Glomerular visceral epithelial cell (primary cell): ENCODE results near the gene AGAP1.

Source experiments
- DNase-seq: peaks from one replicate; pipeline ENCODE4 v3.0.0-alpha.2; 2016; ENCODE audit errors: extremely low spot score

The AGAP1 gene

DNA sequence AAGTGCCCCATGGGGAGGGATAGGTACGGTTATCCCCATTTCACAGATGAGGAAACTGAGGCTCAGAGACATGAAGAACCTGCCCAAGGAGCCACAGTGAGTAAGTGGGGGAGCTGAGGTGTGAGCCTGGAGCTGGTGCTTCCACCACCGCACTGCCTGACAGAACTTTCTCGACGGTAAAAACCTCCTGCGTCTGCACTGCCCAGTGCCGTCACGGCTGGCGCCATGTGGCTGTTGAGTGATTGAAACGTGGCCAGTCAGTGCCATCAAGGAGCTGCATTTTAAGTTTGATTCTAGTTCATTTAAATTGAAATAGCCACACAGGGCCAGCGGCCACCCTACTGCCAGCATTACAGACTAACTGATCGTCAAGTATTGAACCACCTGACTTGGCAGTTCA is 217.1 kb downstream of the AGAP1 start:
- no peak for DNase-seq

DNA sequence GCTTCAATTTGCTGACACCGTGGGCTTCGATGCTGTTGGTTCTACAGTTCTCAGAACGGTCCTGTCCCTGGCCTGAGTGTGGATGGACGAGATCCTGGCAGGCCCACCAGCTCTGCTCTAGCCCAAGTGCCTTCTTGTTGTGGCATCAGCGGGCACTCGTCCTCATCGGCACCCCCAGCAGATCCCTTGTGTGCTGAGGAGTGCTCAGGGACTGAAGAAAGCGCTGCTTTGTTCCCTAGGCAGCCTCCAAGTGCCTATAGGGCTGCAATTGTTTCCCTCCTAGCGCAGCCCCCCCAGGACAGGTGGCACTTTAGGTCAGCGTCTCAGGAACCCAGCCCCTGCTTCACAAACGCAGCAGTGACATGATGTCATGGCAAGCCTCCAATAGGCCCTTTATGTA is 217.7 kb downstream of the AGAP1 start:
- no peak for DNase-seq

DNA sequence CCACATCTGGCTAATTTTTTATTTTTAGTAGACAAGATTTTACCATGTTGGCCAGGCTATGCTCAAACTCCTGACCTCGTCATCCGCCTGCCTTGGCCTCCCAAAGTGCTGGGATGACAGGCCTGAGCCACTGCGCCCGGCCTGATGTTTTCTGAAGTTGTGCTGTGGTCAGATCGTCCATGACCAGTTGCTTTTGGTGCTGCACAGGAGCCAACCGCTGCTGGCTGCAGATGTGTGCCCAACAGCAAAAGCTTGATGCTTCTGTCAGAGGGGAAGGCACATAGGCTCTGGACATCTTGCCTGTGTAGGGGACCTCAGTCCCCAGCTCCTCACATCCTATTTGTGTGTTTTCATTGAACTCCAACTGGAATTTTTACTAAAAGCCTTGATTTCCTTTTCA is 218.3 kb downstream of the AGAP1 start:
- no peak for DNase-seq

DNA sequence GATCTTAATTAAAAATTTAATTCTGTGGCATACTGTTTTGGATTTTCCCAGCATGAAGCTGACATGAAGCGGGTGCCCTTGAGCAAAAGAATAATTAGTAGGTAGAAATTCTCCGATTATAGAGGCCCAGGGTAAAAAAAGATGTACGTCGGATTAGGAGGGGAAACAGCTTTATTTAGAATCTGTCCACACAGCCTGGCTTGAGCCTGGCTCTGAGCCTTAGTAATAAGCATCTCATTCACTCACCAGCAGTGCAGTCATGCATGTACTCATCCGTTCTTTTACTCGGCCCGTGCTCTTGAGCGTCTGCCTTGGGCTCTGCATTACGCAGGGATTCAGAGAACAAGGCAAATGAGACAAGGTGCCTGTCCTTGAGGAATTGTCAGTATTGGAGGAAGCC is 219.3 kb downstream of the AGAP1 start:
- no peak for DNase-seq

DNA sequence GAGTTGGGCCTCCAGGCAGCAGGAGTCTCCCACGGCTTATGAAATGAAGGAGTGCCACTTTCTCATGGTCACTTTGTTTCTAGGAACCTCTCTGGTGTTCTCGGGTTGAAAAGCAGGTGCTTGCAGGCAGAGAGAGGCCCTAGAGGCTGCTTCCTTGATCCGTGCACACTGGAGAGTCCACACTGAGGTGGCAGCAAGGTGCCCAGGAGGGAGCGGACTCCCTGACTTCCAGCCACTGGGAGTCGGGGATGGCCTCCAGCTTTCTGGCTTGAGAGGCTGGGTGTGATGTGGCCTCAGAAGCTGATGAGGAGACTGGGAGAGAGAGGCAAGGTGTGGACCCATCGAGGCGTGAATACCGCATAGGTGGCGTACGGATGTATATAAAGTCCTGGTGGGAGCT is 221.8 kb downstream of the AGAP1 start:
- DNase-seq = no peak

DNA sequence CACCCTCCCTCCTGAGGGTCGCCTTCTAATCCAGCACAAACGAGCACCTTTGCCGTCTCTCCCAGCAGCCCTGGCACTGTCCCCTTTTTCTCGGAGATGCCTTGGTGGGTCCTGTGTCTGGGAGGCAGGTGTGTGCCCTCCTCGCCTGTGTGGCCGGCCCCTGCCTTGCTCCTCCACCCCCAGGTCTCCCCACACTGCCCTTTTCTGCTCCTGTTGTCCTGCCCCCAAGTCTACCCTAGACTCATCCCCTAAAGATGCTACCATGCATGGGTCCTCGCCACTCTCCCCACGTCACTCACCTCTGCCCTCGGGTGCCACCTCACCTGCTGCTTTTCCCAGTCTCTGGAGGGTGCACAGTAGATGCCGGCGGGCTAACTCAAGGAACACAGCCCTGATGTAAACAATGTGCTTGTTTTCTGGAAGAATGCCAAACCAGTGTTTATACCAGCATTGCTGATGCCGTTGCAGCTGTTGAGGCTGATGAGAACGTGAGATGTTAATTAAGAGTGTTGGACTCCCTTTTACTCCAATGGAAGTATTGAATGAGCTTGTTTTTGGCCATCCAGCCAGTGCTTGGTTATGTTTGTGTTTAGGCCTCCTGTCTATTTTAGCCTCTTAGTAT is 223.1 kb downstream of the AGAP1 start:
- no peak for DNase-seq

DNA sequence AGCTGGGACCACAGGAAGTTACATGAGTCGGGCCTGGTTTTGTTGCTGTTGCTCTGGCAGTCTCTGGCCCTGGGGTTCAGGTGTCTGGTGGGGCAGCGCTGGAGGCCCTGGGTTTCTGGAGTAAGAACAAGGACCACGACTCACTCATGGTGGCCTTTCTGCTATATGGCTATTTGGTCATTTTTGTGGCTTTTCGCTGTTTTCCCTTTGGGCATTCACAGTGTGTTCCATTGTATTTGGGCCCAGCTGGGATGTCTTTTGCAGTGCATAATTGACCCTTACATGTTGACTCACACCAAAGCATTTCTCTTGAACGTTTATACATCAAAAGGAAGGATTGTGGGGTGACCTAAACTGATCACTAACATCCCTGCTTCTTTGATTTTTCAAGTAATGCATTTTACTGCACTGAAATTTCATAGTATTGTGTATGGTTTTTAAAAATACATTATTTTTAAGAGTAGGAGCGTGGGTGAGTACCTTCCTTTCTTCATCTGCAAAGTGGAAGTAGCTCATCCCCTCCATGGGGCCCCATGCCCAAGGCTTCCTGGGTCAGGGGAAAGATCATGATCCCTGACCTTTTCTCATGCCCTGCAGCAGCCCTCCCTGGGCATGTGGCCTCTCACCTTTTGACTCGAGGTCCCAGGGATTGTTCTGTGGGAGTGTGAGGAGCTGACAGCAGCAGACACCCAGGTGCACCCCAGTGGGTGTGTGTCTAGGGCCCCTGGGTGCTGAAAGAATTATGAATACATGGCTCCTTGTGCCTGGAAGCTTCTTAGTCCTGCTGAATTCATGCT is 225.5 kb downstream of the AGAP1 start:
- DNase-seq = no peak

DNA sequence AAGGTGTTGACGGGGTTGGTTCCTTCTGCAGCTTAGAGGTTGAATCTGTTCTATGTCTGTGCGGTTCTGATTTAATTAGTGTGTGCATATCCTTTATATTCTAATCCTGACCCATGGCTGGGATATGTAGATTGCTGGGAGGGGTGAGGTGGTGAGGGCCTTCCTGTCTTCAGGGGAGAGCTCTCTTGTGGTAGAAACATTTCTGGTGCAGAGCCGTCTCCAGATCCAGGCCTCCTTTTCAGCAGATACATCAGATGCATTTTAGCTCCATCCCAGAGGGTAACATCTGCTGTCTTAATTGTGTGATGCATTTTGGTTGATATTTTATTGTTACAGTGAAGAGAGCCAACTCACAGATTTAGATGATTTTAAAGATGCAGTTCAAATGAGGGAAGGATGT is 227.8 kb downstream of the AGAP1 start:
- no peak for DNase-seq

DNA sequence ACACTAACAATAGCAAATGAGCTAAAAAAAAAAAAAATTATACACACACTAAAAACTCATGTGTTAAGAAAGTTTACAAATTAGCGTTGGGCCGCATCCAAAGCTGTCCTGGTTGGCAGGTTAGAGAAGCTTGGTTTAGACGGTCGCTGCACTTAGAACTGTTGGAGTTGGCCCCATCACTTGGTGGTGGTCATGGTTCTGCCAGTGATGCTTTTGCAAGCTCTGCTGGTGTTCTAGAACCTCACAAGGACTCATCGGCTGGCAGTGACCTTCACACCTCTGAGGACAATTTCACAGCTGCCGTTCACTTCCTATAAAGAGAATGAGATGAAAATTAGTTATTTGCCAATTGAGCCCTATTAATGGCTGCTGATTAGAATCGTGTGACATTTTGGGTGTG is 229.0 kb downstream of the AGAP1 start:
- no peak for DNase-seq

DNA sequence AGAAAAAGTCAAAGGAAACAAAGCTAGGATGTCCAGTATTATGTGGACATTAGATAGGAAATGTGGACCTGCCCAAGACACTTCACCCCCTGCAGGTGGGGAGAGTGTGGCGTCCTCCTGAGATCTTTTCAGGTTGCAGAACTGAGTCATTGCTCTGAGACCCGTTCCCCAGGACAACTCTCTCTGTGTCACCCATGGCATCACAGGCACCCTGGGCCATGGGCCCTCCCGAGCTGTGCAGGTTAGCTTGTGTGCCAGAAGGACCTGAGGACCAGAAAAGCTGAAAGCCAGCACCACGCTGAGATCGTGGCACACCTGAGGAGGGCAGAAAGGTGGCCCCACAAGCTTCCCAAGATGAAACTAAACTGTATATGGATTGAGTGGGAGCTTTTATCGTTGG is 229.5 kb downstream of the AGAP1 start:
- no peak for DNase-seq

DNA sequence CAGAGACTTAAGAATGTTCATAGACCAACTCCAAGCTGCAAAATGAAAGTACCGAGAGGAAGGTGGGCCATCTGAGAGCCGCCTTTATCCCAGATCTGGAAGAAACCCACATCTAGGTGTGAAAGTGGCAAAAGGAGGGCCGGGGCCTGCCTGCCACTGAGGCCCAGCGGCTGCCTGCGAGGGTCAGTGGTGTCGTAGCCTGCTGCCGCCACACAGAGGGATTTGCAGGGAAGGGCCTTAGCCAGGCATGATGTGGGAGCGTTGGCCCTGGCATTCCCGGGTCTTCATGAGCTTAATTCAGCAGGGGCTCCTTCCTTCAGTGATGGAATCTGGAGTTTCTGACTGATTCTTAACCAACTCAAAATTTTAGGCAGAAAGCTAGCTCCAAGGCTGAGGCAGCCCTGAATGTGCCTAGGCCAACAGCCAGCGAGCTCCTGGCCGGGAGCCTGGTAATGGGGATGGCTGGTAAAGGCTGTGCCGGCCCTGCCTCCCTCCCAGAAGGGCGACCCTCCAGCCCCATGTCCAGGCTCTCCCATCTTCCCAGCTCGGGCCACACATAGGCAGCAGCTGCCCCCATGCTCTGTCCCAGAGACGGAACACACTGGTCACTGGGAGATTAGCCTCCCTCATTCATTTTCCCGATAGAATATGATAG is 230.1 kb downstream of the AGAP1 start:
- DNase-seq = no peak

DNA sequence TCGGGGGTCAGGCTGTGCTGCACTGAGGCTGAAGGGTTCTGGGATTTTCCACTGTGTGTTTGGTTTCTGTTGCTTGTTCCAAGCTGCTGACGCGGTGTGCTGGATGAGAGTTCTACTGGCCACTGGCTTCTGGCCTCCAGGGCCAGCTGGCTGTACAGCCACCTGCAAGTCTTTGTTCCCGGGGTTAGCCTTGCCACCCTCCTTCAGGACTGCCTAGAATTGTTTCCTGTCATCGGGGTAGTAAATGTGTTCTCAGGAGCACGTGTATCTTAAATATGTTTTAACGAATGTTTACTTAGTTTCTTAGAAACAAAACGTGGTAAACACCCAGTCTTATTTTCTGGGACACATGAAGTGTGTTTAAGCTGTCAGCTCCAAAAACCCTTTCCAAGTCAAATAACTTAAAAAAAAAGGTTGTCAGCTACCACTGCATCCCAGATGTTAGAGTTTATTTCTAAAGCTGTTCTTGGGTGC is 231.2 kb downstream of the AGAP1 start:
- DNase-seq = no peak

DNA sequence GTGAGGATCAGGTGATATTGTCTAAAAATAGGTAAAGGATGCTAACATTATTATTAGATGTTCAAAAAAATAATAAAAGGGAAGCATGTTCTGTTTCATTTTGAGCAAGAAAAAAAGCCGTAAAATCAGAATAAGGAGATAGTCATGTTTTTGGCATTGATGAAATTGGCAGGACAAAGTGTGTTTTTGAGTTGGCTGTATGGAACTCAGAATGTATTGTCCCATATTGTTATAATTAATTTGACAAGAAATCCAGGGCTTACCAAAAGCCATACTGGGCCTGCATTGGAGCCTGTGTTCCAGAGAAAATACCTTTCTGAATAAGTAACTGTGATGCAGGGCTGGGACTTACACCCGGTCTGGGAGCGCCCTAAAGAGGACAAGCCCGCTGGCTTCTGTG is 232.0 kb downstream of the AGAP1 start:
- no peak for DNase-seq

DNA sequence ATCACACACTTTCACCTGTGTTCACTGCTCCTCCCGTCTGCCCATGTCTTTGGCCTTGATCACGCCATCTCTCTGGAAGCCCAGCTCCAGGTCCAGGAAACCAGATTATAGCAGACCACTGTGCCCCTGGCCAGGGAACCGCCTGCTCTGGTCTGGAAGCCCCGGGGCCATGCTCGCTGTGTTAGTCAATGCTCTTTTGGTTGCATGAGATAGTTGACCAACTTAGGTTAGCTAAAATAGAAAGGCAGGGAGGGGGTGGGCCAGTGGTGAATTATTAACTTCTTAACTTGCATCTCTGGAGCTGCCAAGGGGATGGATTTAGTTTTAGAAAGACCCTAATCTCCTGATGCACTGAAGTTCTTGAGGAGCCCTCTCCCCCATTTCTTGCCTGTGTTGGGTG is 232.7 kb downstream of the AGAP1 start:
- DNase-seq = no peak

DNA sequence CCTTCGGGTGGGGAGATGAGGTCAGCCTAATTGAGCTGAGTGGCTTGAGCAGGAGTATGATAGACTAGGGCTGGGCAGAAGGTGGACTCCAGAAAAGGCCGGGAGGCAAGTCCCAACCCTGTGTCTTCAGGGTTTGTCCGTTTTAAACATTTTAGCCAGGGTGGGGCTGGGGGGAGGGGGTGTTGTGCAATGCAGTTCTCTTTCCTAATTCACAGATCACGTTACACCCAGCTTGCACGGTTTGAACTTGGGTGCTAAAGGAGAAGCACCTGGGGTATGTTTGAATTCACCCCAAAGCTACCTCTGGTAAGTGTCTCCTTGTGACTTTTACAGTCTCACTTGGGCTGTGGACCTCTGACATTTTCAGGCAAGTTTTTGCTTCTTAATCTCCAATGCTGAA is 233.3 kb downstream of the AGAP1 start:
- no peak for DNase-seq

DNA sequence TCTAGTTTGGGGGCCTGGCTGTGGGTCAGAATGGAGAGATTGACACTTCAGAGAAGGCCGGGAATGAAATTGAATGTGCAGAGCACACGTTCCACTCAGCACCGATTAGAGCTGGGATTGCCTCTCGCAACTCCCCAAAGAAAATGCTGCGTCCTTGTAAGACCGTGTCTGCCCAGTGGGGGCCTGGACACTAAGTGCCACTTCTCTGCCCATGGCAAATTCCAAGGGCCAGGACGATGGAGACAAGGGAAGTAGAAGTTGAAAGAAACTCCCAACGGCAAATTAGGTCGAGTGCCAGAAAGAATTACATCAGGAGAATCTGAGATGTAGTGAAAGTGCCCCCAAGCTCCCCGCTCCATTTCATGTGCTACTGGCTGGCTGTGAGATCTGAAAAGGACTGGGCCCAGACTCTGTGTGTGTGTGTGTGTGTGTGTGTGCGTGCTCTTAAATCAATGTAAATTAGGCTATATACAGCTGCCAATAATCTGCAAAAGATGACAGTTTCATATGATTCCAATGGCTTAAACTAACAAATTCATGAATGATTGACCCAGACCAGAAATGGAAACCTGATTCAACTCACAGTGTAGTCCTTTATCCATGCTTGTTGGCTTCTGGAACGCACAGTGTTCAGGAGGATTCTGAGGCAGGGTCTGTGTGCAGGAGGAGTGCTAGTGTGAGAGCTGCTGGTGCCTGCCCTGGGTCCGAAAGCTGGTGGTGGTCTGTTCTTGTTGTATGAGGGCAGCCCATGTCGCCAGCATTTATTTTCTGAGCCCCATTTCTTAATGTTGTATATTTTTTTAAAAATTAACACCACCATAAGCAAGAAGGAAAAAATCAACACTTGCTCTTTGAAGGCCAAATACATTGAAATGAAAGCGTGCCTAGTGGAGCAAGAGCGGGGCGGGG is 234.3 kb downstream of the AGAP1 start:
- DNase-seq = no peak

DNA sequence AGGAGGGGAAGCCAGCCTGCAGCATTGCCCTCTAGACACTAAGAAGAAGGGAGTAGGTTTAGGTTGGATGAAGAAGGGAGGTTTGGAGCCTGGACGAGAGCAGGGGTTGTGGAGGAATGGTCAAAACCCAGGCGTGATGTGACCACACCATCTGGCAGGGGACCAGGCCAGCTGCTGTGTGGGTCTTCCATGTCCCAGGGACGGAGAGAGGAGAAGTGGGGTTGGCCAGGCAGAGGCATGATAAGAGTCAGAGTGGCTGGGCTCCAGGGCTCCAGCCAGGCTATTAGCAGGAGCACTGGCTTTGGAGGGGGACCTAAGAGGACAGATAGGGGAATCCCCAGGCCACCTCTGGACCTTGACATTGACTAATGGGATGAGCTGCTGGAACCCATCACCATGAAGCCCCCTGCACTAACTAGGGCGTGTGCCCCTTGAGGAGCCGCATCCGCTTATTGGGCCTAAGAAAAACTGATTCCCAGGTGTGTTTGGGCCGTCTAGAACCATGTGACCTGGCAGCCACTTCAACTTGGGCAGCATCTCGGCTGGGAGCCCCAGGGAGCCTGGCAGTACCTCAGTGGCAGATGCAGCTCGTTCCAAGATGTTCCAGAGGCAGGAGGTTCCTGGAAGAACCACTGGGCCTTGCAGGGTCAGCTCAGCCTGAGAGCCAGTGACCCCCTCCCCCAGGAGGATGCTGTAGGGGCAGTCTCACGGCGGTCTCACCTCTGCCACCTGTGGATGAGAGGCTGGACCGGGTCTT is 235.1 kb downstream of the AGAP1 start:
- DNase-seq = no peak

DNA sequence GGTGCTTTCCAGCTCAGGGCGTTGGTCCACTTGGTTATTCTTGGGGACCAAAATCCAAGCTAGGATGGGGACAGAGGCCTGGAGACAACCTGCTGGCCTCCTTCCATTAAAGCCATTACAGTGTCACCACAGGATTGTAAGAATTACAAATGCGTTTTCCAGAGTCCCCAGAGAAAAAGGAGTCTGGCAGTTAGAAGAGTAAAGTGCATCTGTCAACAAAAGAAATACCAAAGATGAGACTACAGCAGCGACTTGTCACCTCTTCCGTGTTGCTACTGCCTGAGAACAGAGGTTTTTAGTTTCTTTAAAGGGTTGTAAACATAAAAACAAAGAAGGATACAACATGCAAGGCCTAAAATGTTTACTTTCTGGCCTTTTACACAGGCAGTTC is 235.7 kb downstream of the AGAP1 start:
- DNase-seq = no peak

DNA sequence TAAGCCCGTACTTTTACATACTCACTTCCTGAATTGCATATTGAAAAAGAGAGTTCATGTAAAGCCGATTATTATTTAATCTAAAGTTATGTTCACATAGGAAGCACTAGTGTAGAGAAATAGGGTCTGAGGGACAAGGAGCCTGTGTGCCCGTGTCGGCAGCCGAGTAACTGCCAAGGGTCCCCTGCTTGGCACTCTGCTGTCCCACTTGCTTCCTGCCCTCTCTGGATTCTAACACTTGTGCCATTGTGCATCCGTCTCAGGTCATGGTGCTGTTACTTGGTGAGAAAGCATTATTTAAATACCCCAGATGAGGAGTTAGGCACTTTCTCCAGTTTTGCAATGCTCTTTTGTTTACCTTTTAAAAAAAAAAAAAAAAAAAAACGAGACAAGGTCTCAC is 236.3 kb downstream of the AGAP1 start:
- no peak for DNase-seq

DNA sequence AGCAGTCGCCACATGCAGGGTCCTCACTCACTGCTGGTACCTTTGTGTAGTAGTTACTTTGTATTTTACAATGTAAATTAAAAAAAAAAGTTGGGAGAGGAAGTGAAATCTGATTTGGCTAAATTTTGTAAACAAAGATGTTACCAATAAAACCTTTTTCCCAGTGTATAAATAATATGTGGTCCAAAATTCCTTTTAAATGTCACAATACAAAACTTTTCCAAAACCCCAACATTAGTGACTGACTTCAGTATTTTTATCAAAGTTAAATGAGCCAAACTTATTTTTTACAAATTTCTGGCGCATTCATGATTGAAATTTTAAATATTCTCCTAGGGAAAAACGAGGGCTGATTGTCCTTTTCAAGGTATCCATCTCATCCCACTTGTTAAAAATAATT is 239.9 kb downstream of the AGAP1 start:
- DNase-seq = no peak

DNA sequence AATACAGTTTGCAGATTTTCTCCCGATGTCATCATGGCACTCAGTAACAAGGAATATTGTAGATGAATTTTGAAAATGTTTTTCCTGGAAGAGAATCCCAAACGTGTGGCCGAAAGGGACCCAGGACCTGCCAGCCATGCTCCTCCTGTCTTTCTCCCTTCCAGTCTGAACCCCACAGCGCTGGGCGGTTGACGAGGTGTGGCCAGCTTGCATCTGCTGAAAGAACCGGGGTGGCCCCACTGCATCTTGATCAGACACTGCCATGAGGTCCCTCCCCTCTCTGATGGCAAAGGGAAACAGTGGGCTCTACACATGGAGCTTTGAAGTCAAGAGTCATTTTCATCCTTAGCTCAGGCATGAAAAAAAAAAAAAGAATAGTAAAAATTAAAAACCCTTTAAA is 240.3 kb downstream of the AGAP1 start:
- no peak for DNase-seq
